GM12872 (cell line): Measurements from ENCODE around the gene C16orf82.
A peak's percentile ranks its signal among the peaks of the same experiment; 100 is the strongest.

Experiments
- CTCF ChIP-seq: IDR thresholded peaks from 3 replicates; pipeline ENCODE4 v1.5.1; 2011; ENCODE audit warnings: low read depth, mild to moderate bottlenecking, low read length, moderate library complexity; ENCODE audit not compliant: insufficient read depth

The C16orf82 gene

GRCh38 chr16:27107185-27107592, 40.5 kb downstream of the C16orf82 start:
- no peak for TF ChIP-seq CTCF

- TF ChIP-seq CTCF, result no peak
Observed at GRCh38 chr16:27108051-27108770, 41.5 kb downstream of the C16orf82 start.

GRCh38 chr16:27108826-27109665, 42.3 kb downstream of the C16orf82 start:
- no peak for TF ChIP-seq CTCF

DNA sequence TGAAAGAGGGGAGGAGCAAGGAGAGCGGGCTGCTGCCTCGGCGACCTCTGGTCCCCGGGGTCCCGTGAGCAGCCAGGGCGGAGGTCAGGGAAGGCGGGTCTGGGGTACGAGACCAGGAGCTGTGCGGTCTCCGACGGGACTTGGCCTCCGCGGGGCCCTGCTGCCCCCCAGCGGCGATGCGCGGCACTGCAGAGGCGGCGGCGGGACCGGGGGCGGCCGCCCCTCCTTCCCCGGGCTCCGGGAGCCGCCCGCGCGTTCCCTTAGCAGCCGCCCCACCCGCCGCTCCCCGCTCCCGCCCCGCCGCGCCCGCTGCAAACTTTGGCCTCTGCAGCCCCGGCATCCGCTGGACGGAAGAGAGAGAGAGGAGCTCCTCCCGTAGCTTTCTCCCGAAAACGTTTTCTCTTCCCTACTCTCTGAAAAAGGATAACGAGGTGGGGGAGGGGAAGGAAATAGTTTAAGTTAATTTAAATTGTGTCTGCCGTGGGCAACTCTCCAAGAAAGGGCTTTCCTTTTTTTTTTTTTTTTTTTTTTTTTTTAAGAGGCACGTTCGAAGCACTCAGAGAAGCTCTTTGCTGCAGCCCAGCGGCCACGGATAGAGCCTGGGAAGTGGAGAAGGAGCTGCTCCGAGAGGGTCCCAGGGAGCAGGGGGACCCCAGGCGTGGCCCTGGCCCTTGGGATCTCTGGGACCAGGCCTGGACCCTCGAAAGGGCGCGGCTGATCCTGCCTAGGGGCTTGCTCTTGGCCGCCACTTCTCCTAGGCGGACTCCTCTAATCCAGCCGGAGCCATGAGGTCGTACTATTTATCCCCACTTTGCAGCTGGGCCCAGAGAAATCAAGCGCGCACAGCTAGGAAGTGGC, 43.2 kb downstream of the C16orf82 start:
- TF ChIP-seq CTCF, result peak; percentile 86

DNA sequence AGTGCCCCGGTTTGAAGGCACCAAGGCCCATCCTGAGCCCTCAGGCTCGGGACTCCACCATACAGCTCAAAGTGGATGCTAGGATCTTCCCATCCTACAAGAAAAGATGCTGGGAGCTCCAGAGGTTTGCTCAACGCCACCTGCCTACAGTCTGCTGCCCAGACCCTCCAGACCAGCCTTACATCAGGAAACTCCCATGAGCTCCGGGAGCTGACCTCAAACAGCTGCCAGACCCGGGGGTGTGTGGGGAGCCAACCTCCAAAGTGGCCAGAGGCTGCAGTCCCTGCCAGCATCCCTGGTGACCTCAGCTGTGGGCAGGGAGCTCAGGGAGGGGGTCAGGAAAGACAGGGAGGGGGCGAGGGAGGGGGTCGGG, 43.8 kb downstream of the C16orf82 start:
- TF ChIP-seq CTCF, result no peak

DNA sequence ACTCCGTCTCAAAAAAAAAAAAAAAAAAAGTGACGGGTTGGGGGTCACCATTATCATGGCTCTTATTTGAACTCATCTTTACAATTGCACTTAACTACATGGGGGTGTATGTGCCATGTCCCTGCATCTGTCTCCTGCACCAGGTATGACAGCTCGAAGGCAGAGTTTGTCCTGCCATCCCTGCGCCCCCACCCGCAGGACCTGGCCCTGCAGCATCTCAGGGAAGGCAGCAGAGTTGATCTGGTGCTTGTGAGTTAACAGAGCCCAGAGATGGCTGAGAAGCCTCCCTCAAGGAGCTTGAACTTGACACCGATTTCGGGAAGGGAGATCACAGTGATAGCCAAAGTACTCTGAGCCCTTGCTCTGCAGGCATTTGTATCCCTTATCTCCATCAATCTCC, 44.8 kb downstream of the C16orf82 start:
- no peak for TF ChIP-seq CTCF
